Calu3 (cell line): ENCODE measurements around the gene RAPGEF4. TPM values are rescaled to one million over a fixed set of nuclear protein-coding genes. Genes with fewer than 3 reads are reported as not detected.
"Not testable (repeated sequence)": the region's sequence is repeated elsewhere in the genome, so short reads cannot be mapped to it uniquely, and the experiment has no call there.

Source experiments
- BruUV-seq: library from RNA; stranded (reverse); fragments of 400-500 nt; replicated peaks from 2 replicates; lab custom pipeline; 2021; lab: Mats Ljungman, UMichigan
- CTCF ChIA-PET: fragments of 300-600 bp; sonication (Branson Sonifier 250); formaldehyde crosslinking; loops from one replicate; lab custom pipeline; 2022; ENCODE audit warnings: antibody characterized with exemption; lab: Charles Lee
- DNase-seq: peaks from one replicate; pipeline ENCODE4 v3.0.0; 2022
- H3K27ac Mint-ChIP-seq: one replicate; pipeline ENCODE4 v1.8.0; 2022; ENCODE audit warnings: mixed read lengths; ENCODE audit not compliant: unreplicated experiment
- H3K27me3 Mint-ChIP-seq: one replicate; pipeline ENCODE4 v1.8.0; 2022; ENCODE audit warnings: mixed read lengths; ENCODE audit not compliant: unreplicated experiment
- H3K36me3 Mint-ChIP-seq: one replicate; pipeline ENCODE4 v1.8.0; 2022; ENCODE audit warnings: mild to moderate bottlenecking, moderate library complexity, mixed read lengths; ENCODE audit not compliant: insufficient read depth, unreplicated experiment
- H3K4me1 Mint-ChIP-seq: one replicate; pipeline ENCODE4 v1.8.0; 2022; ENCODE audit warnings: mild to moderate bottlenecking, low read depth, mixed read lengths; ENCODE audit not compliant: unreplicated experiment
- H3K4me3 Mint-ChIP-seq: one replicate; pipeline ENCODE4 v1.8.0; 2022; ENCODE audit warnings: mild to moderate bottlenecking, low read depth, moderate library complexity, mixed read lengths; ENCODE audit not compliant: unreplicated experiment
- H3K9me3 Mint-ChIP-seq: one replicate; pipeline ENCODE4 v1.8.0; 2022; ENCODE audit warnings: low read depth, mixed read lengths; ENCODE audit not compliant: unreplicated experiment
- CTCF ChIP-seq: fragments of 200-600 bp; IDR thresholded peaks from one replicate; pipeline ENCODE4 v1.8.0; 2022; ENCODE audit warnings: antibody characterized with exemption; ENCODE audit not compliant: unreplicated experiment
- intact Hi-C: fragments of 100-400 bp; cut with micrococcal nuclease; formaldehyde crosslinking; loops from one replicate; pipeline ENCODE4 v1.10.0; 2022; ENCODE audit not compliant: unreplicated experiment
- total RNA-seq: library from RNA; stranded (reverse); gene quantifications from 2 replicates; pipeline ENCODE4 v1.2.3, GENCODE V29; 2022

RAPGEF4 gene
- total RNA-seq, 1 experiment from 2014 or later = 1.8 TPM

GRCh38 chr2:173033084-173033483 lies 297.4 kb downstream of the RAPGEF4 start:
- Mint-ChIP-seq H3K27me3 (no peaks in the 10 kb centered on the region), H3K4me1 (no peaks in the 10 kb centered on the region), H3K27ac (no peak overlapping the region), H3K9me3 (no peaks in the 10 kb centered on the region), H3K36me3 (no peaks in the 10 kb centered on the region), H3K4me3 (no peak overlapping the region)
- no peak for DNase-seq
- no TSS peak for BruUV-seq
- intact Hi-C loops = no loop called here
- CTCF ChIA-PET = no interaction called here
- TF ChIP-seq CTCF = no peak

- Mint-ChIP-seq H3K27me3 (no peaks in the 10 kb centered on the region), H3K9me3 (no peaks in the 10 kb centered on the region), H3K27ac (no peak overlapping the region), H3K4me1 (no peaks in the 10 kb centered on the region), H3K4me3 (no peak overlapping the region), H3K36me3 (no peaks in the 10 kb centered on the region)
- no peak for DNase-seq
- intact Hi-C loops = no loop called here
- CTCF ChIA-PET = no interaction called here
- TF ChIP-seq CTCF = no peak
- no TSS peak for BruUV-seq
Observed at GRCh38 chr2:173034143-173034542, 298.5 kb downstream of the RAPGEF4 start.

GRCh38 chr2:173037245-173038120 lies 301.8 kb downstream of the RAPGEF4 start:
- Mint-ChIP-seq H3K9me3 (no peaks in the 10 kb centered on the region), H3K4me3 (no peak overlapping the region), H3K36me3 (no peaks in the 10 kb centered on the region), H3K27me3 (no peaks in the 10 kb centered on the region), H3K27ac (no peak overlapping the region), H3K4me1 (peaks cover 7% of the 10 kb centered on the region)
- no TSS peak for BruUV-seq
- intact Hi-C loops = no loop called here
- TF ChIP-seq CTCF = no peak
- CTCF ChIA-PET = interaction anchor here (1.4 kb wide), 1 partner anchor 9 kb away, joined by 4 read pairs; no protein-coding TSS in a partner anchor
- no peak for DNase-seq

GRCh38 chr2:173038257-173038656 lies 302.6 kb downstream of the RAPGEF4 start:
- intact Hi-C loops, H3K4me1 Mint-ChIP-seq, H3K36me3 Mint-ChIP-seq, H3K27me3 Mint-ChIP-seq, BruUV-seq, H3K9me3 Mint-ChIP-seq, DNase-seq, H3K27ac Mint-ChIP-seq, H3K4me3 Mint-ChIP-seq: not testable (repeated sequence)
- CTCF ChIA-PET = interaction anchor here (1.4 kb wide), 1 partner anchor 9 kb away, joined by 4 read pairs; no protein-coding TSS in a partner anchor

GRCh38 chr2:173040729-173041128 lies 305.1 kb downstream of the RAPGEF4 start:
- H3K27ac Mint-ChIP-seq = no peak overlapping the region
- no peaks in the 10 kb centered on the region for H3K36me3 Mint-ChIP-seq
- H3K4me3 Mint-ChIP-seq = no peak overlapping the region
- H3K4me1 Mint-ChIP-seq = peaks cover 21% of the 10 kb centered on the region
- no peaks in the 10 kb centered on the region for H3K9me3 Mint-ChIP-seq
- intact Hi-C loops = no loop called here
- CTCF ChIA-PET = no interaction called here
- H3K27me3 Mint-ChIP-seq = no peaks in the 10 kb centered on the region
- no peak for DNase-seq
- BruUV-seq = no TSS peak
- no peak for TF ChIP-seq CTCF
